Neural progenitor cell (in vitro differentiated cells): Measurements from ENCODE around the gene CDK7. TPM values are rescaled to one million over a fixed set of nuclear protein-coding genes. Genes with fewer than 3 reads are reported as not detected.

Source experiments
- DNase-seq: peaks from one replicate; pipeline ENCODE4 v3.0.0-alpha.2; 2016; ENCODE audit warnings: low spot score
- H2AFZ ChIP-seq: fragments of 200-600 bp; sonication (generic); replicated peaks from 2 replicates; pipeline ENCODE4 v1.6.1; 2016; ENCODE audit warnings: antibody characterized with exemption
- H3F3A ChIP-seq: fragments of 200-600 bp; sonication (generic); 2 replicates; pipeline ENCODE4 v1.6.1; 2016; ENCODE audit warnings: antibody characterized with exemption, low read depth
- H3K27ac ChIP-seq: fragments of 200-600 bp; sonication (generic); 2 replicates; pipeline ENCODE4 v1.5.1; 2016; ENCODE audit warnings: mild to moderate bottlenecking
- H3K27me3 ChIP-seq: fragments of 200-600 bp; sonication (generic); 2 replicates; pipeline ENCODE4 v1.6.1; 2016; ENCODE audit warnings: mild to moderate bottlenecking, moderate library complexity
- H3K36me3 ChIP-seq: fragments of 200-600 bp; sonication (generic); 2 replicates; pipeline ENCODE4 v1.5.1; 2016
- H3K4me1 ChIP-seq: fragments of 200-600 bp; sonication (generic); 2 replicates; pipeline ENCODE4 v1.6.1; 2016; ENCODE audit warnings: mixed run types
- H3K4me2 ChIP-seq: fragments of 200-600 bp; sonication (generic); 2 replicates; pipeline ENCODE4 v1.6.1; 2016
- H3K4me3 ChIP-seq: fragments of 200-600 bp; sonication (generic); 2 replicates; pipeline ENCODE4 v1.5.1; 2016
- H3K79me2 ChIP-seq: fragments of 200-600 bp; sonication (generic); 2 replicates; pipeline ENCODE4 v1.6.1; 2016; ENCODE audit warnings: low read depth
- H3K9ac ChIP-seq: fragments of 200-600 bp; sonication (generic); 2 replicates; pipeline ENCODE4 v1.6.1; 2016
- H3K9me3 ChIP-seq: fragments of 200-600 bp; sonication (generic); 2 replicates; pipeline ENCODE4 v1.5.1; 2016; ENCODE audit warnings: low read depth
- H4K20me1 ChIP-seq: fragments of 200-600 bp; sonication (generic); 2 replicates; pipeline ENCODE4 v1.6.1; 2016; ENCODE audit warnings: low read depth
- H3K27ac Mint-ChIP-seq: 3 replicates; pipeline ENCODE4 v1.8.0; 2021; ENCODE audit warnings: mixed read lengths
- H3K27me3 Mint-ChIP-seq: 2 replicates; pipeline ENCODE4 v1.8.0; 2022; ENCODE audit warnings: low read depth, mild to moderate bottlenecking, inconsistent platforms, moderate library complexity, mixed read lengths; ENCODE audit not compliant: insufficient read depth
- H3K36me3 Mint-ChIP-seq: 3 replicates; pipeline ENCODE4 v1.8.0; 2021; ENCODE audit warnings: mixed read lengths
- H3K4me1 Mint-ChIP-seq: 3 replicates; pipeline ENCODE4 v1.8.0; 2021; ENCODE audit warnings: mixed read lengths
- H3K4me3 Mint-ChIP-seq: 3 replicates; pipeline ENCODE4 v1.8.0; 2021; ENCODE audit warnings: mild to moderate bottlenecking, moderate library complexity, mixed read lengths
- H3K9me3 Mint-ChIP-seq: 3 replicates; pipeline ENCODE4 v1.8.0; 2020; ENCODE audit warnings: mixed read lengths
- EZH2 ChIP-seq: fragments of 200-600 bp; sonication (generic); IDR thresholded peaks from 2 replicates; pipeline ENCODE4 v1.6.1; 2017; ENCODE audit warnings: antibody characterized with exemption, mild to moderate bottlenecking, moderate library complexity
- EZH2phosphoT487 ChIP-seq: fragments of 200-600 bp; sonication (generic); IDR thresholded peaks from 2 replicates; pipeline ENCODE4 v1.6.1; 2017; ENCODE audit warnings: antibody characterized with exemption
- total RNA-seq: library from RNA; depleted of rRNA; stranded (reverse); fragments of >200 nt; gene quantifications from 2 replicates; pipeline ENCODE4 v1.2.3, GENCODE V29; 2015; ENCODE audit warnings: low replicate concordance
- TF ChIP-seq, protein P1 (sequence below): fragments of 200-600 bp; sonication (generic); IDR thresholded peaks from 2 replicates; pipeline ENCODE4 v1.5.1; 2017; ENCODE audit warnings: antibody characterized with exemption, mild to moderate bottlenecking

Gene CDK7
- total RNA-seq, 1 donor from 2014 or later, result 57.3 TPM

DNA sequence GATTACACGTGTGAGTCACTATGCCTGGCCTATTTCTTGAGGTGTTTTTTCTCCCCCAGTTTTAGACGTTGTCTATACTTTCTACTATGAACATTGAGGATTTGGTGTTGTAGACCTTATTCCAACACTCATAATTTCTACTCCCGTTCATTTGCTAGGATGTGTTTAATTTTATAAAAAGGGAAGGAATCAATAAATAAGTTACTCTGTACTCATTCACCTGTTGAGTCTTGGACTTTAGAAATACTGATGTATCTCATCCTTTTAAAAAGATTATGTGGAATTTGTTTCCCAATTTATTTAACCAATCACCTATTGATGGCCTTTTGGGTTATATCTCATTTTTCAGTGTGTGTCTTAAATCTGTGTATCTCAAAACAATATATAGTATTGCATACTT, 3.2 kb downstream of the CDK7 start:
- no peak overlapping the region for H3K9ac ChIP-seq
- peaks cover 9% of the 10 kb centered on the region for H3K4me1 ChIP-seq
- no peak for TF ChIP-seq EZH2phosphoT487
- TF ChIP-seq EZH2, result no peak
- TF ChIP-seq, protein P1, sequence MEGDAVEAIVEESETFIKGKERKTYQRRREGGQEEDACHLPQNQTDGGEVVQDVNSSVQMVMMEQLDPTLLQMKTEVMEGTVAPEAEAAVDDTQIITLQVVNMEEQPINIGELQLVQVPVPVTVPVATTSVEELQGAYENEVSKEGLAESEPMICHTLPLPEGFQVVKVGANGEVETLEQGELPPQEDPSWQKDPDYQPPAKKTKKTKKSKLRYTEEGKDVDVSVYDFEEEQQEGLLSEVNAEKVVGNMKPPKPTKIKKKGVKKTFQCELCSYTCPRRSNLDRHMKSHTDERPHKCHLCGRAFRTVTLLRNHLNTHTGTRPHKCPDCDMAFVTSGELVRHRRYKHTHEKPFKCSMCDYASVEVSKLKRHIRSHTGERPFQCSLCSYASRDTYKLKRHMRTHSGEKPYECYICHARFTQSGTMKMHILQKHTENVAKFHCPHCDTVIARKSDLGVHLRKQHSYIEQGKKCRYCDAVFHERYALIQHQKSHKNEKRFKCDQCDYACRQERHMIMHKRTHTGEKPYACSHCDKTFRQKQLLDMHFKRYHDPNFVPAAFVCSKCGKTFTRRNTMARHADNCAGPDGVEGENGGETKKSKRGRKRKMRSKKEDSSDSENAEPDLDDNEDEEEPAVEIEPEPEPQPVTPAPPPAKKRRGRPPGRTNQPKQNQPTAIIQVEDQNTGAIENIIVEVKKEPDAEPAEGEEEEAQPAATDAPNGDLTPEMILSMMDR, result no peak
- H3K4me2 ChIP-seq, result no peak overlapping the region
- no peak overlapping the region for H3K4me3 ChIP-seq
- no peaks in the 10 kb centered on the region for H3F3A ChIP-seq
- H3K27ac Mint-ChIP-seq, result no peak overlapping the region
- peaks cover 78% of the 10 kb centered on the region for H3K79me2 ChIP-seq
- H3K27me3 ChIP-seq, result no peaks in the 10 kb centered on the region
- H3K4me1 Mint-ChIP-seq, result peaks cover 16% of the 10 kb centered on the region
- no peak for DNase-seq
- no peaks in the 10 kb centered on the region for H4K20me1 ChIP-seq
- no peak overlapping the region for H3K4me3 Mint-ChIP-seq
- H3K36me3 Mint-ChIP-seq, result peaks cover 23% of the 10 kb centered on the region
- peaks cover 2% of the 10 kb centered on the region for H3K27me3 Mint-ChIP-seq
- no peaks in the 10 kb centered on the region for H3K9me3 ChIP-seq
- H3K27ac ChIP-seq, result no peak overlapping the region
- H2AFZ ChIP-seq, result no peak overlapping the region
- no peaks in the 10 kb centered on the region for H3K9me3 Mint-ChIP-seq
- peaks cover 6% of the 10 kb centered on the region for H3K36me3 ChIP-seq

GRCh38 chr5:69238760-69239251, 4.1 kb downstream of the CDK7 start:
- Mint-ChIP-seq H3K27me3 (peaks cover 2% of the 10 kb centered on the region), H3K9me3 (peaks cover 3% of the 10 kb centered on the region), H3K27ac (no peak overlapping the region), H3K4me1 (peaks cover 15% of the 10 kb centered on the region), H3K36me3 (peaks cover 28% of the 10 kb centered on the region), H3K4me3 (no peak overlapping the region)
- Histone ChIP-seq H3F3A (no peaks in the 10 kb centered on the region), H4K20me1 (no peaks in the 10 kb centered on the region), H3K4me1 (peaks cover 9% of the 10 kb centered on the region), H3K36me3 (peaks cover 6% of the 10 kb centered on the region), H3K4me3 (no peak overlapping the region), H3K27ac (no peak overlapping the region), H3K27me3 (no peaks in the 10 kb centered on the region), H3K4me2 (no peak overlapping the region), H2AFZ (no peak overlapping the region), H3K9ac (no peak overlapping the region), H3K79me2 (peaks cover 87% of the 10 kb centered on the region), H3K9me3 (no peaks in the 10 kb centered on the region)
- DNase-seq, result no peak
- no peak for TF ChIP-seq EZH2
- TF ChIP-seq, protein P1, result no peak
- TF ChIP-seq EZH2phosphoT487, result no peak

DNA sequence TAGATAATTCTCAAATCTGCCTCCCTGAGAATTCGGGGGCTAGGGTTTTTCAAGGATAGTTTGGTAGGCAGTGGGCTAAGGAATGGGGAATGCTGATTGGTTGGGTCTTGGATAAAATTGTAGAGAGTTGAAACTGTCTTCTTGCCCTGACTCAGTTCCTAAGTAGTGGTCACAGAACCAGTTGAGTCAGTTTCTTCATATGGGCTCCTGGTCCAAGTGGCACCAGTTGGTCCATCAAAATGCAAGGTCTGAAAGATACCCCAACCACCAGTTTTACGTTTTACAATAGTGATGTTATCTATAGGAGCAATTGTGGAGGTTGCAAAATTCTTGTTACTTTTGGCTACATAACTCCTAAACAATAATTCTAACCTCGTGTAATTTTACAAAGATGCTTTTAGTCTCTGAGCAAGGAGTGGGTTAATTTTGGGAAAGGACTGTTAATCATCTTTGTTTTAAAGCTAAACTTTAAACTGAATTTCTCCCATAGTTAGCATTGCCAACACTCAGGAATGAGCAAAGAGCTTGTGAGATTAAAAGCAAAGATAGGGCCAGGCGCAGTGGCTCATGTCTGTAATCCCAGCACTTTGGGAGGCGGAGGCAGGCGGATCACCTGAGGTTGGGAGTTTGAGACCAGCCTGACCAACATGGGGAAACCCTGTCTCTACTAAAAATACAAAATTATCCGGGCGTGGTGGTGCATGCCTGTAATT, 7.7 kb downstream of the CDK7 start:
- Histone ChIP-seq H3K79me2 (peaks cover 97% of the 10 kb centered on the region), H3K27ac (no peak overlapping the region), H3K9ac (no peak overlapping the region), H4K20me1 (no peaks in the 10 kb centered on the region), H3K9me3 (no peaks in the 10 kb centered on the region), H3K4me2 (no peak overlapping the region), H3K27me3 (no peaks in the 10 kb centered on the region), H2AFZ (no peak overlapping the region), H3K36me3 (peaks cover 6% of the 10 kb centered on the region), H3K4me1 (no peaks in the 10 kb centered on the region), H3F3A (no peaks in the 10 kb centered on the region), H3K4me3 (no peak overlapping the region)
- H3K4me1 Mint-ChIP-seq, result no peaks in the 10 kb centered on the region
- peaks cover 6% of the 10 kb centered on the region for H3K27me3 Mint-ChIP-seq
- TF ChIP-seq, protein P1, result no peak
- TF ChIP-seq EZH2, result no peak
- TF ChIP-seq EZH2phosphoT487, result no peak
- H3K36me3 Mint-ChIP-seq, result peaks cover 44% of the 10 kb centered on the region
- H3K27ac Mint-ChIP-seq, result no peak overlapping the region
- H3K9me3 Mint-ChIP-seq, result peaks cover 20% of the 10 kb centered on the region
- DNase-seq, result no peak
- H3K4me3 Mint-ChIP-seq, result no peak overlapping the region
